ENCODE results near the gene NEIL1.

NEIL1 gene

DNA sequence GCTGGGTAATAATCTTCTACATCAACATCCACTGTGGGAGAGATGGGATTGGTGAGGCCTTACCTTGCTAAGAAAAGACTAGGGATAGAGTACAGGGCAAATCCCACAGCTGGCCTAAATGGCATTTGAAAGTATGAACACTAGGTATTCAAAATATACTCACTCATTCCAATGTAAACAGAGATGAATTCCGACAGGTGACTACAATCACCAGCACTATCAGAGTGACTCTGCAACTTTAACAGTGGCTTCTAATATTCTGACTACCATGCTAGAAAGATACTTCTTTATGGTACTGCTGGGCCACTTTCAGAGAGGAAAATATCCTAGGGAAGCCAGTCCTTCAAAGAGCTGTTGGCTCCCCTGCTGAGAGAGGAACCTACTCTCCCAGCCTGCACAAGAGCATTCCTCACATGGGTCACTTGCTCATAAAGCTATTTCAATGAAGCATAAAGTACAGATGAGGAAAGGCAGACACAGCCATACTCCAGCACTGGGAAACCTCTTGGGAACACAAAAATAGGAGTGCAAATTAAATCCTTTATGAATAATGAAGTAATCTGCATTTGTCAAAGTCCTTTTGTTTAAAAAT lies 43.0 kb downstream of the NEIL1 start:
- DNase-seq: no peak

- no peak for DNase-seq
Measured at GRCh38 chr15:75397494-75397893, 50.7 kb downstream of the NEIL1 start.

DNA sequence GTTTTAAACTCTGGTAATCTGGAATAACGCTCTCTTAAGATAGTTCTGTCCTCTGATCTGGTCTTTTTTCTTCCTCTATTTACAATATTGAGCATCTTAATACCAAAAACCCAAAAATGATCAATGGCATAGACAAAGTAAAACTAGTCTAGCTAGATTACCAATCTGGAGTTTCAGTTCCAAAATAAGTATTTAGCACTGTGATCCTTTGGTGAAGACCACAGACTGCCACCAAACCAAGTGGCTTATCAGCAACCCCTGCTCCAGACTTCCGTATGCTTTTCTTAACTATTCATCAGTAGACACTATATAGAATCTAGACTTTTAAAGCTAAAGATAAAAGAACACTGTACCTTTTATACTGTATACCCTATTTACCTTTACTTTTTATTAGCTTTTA lies 57.1 kb downstream of the NEIL1 start:
- DNase-seq: no peak

Data from NCI-H2171 treated with DMSO at 0.1 percent for 48 hours (cell line).